NCI-H1436 treated with DMSO at 0.1 percent for 48 hours (cell line): ENCODE data around the gene FABP7.

Experiments used
- DNase-seq: peaks from one replicate; lab custom pipeline; 2025; lab: John Stamatoyannopoulos, UW

The FABP7 gene

DNA sequence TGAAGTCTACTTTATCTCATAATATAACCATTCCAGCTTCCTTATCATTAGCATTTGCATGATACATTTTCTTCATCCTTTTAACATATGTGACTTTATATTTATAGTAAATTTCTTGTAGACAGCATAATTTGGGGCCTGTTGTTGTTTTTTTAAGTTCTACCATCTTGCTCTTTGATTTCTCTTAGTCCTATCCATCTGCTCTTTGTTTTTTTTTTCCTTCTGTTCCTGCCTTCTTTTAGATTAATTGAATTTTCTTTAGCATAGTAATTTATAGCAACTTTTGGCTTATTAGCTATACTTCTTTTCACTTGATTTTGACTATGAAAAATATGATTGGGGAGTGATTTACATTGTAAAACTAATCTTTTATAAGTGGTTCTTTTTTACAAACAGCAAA is 19.2 kb upstream of the FABP7 start:
- no peak for DNase-seq

DNA sequence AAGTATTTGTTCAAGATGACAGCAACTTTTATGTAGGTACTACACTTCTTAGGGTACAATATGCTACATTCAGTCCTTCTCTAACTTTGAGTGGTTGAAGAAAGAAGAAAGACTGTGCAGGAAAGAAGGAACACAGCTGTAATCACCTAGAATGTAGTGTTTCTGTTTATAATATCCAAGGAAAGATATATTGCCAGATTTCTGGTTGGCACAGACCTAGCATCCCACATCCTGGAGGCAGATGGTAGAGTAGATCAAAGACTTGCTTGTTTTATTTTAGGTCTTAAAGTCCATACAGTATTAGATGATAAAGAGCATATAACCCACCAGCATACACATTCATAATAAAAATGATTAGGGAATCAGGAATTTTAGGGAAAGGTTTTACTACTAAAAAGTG is 13.3 kb upstream of the FABP7 start:
- DNase-seq = no peak

- DNase-seq = no peak
Observed at GRCh38 chr6:122770835-122771601, 8.5 kb upstream of the FABP7 start.

DNA sequence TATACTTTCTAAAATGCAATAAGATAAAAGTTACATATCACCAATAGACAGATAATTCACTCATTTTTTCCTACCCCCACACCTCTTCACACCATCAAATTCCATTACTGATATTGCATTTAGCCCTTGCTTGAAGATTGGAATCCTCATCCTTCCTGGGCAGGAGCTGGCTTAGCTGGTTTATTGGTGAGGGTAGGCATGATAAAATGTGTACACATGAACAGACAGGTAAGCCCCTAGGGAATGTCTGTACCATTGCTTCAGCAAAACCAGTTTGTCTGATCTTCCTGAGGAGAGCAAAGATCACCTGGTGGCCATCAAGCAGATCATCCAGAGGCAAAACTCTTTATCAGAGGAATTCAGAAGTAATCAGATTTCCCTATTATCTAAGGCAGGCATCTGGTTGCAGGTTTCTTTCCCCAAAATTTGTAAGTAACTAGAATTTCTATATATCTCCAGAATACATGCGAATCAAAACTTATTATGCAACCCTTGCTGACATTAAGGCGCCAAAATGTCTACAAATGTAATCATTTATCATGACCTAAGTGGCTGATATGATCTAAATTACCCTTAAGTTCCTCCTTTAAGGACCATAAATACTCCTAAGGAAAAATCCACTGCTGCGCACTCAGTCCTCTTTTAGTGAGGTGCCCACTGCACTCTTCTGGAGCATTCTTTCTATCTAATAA is 6.6 kb upstream of the FABP7 start:
- DNase-seq = no peak

DNA sequence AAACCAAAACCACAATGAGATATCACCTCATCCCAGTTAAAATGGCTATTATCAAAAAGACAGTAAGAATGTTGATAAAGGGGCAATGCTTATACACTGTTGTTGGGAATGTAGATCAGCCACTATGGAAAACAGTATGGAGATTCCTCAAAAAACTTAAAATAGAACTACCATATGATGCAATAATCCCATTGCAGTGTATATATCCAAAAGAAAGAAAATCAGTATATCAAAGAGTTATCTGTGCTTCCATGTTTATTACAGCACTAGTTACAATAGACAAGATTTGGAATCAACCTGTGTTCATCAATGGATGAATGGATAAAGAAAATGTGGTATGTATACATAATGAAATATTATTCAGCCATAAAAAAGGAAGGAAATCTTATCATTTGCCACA is 3.5 kb upstream of the FABP7 start:
- no peak for DNase-seq

DNA sequence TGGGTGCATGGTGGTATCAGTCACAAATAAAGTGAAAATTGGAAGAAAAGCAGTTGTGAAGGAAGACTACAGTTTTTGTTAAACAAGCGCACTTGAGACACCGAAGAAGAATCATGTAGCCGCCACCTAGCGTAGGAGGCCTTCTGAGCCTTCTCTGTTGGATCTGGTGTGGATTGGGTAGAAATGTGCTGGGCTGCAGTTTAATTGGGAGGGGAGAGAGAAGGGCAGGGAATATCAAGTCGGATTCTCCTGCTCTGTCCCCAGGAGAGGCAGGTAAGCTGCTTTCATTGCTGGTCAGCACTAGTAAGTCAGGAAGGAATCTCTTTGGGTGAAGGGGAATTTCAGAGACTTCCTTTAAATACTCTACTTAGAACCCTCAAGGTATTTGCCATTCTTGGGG is 1.2 kb upstream of the FABP7 start:
- no peak for DNase-seq

DNA sequence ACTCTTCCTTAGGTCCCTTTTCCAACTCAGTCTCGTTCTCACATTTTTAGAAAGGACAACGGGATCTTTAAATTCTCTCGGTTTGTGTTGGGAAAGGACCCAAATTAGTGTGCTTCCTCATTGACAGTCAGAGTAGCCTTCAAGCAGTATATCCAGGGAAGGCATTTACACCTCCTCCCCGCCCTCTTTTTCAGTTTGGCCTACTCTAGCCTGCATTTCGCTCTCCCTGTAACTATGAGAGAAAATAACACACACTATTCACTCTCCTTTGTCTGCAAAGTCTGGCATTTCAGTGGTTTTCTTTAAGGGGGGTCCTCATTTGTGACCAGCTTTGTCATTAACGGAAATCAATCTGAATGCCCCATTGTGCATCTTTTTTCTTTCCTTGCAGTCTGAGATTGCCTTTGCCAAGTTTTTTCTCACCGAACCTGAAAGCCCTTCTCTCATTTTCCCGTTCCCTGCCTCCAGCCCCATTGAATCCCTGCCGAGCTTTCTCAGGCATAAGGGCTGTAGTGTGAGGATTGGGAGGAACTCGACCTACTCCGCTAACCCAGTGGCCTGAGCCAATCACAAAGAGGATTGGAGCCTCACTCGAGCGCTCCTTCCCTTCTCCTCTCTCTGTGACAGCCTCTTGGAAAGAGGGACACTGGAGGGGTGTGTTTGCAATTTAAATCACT is 393 bp upstream of the FABP7 start:
- DNase-seq = no peak

DNA sequence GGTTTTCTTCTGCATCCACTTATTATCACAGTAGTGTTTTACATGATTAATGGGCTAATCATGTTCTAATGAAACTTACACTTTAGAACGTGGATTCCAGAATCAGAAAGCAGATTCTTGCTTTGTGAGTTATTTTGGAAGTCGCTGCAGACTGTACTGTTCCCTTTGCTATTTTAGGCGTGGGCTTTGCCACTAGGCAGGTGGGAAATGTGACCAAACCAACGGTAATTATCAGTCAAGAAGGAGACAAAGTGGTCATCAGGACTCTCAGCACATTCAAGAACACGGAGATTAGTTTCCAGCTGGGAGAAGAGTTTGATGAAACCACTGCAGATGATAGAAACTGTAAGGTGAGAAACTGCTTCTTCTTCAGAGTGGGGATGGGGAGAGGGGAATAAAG is 598 bp downstream of the FABP7 start:
- DNase-seq = no peak

DNA sequence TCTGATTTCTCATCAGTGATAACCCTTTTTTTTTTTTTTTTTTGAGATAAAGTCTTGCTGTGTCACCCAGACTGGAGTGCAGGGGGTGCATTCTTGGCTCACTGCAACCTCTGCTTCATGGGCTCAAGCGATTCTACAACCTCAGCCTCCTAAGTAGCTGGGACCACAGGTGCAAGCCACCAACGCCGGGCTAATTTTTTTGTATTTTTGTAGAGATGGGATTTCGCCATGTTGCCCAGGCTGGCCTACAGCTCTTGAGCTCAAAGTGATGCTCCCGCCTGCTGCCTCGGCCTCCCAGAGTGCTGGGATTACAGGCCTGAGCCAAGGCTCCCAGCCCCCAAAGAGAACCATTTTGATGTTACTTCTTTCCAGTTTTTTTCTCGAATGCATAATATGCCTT is 2.2 kb downstream of the FABP7 start:
- no peak for DNase-seq

DNA sequence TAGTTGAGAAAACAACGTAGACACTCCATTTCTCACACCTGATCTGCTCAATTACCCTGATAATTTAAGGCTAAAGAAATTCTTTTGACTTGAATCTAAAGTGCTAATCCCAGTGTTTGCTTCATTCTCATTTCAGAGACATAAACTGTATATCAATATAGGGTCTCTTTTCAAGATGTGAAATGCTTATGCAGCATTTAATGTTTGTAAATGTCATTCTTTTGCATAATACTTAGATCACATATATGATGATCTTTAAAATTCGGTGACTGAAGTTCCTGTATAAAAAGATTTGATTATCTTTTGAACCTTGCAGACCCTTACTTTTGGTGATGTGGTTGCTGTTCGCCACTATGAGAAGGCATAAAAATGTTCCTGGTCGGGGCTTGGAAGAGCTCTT is 3.9 kb downstream of the FABP7 start:
- DNase-seq = no peak

- no peak for DNase-seq
Observed at GRCh38 chr6:122785891-122786290, 6.4 kb downstream of the FABP7 start.

DNA sequence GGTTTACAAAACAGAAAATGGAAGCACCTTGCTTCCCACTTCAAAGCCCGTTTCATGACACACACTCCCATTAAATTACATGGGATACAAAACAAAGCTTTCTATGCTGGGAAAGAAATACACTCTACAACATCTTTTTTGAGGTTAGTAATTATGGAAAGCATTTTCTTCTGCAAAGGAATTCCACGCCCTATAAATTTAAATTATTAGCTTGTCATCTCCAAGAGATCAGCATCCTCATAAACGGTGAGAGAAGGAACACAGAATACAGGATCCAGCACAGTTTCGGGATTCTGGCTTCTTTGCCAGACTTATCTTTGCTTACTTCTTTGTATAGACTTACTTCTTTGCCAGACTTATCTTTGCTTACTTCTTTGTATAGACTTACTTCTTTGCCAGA is 8.2 kb downstream of the FABP7 start:
- DNase-seq = no peak

- no peak for DNase-seq
Observed at GRCh38 chr6:122788208-122788607, 8.7 kb downstream of the FABP7 start.

GRCh38 chr6:122788663-122789181 is 9.2 kb downstream of the FABP7 start:
- no peak for DNase-seq

DNA sequence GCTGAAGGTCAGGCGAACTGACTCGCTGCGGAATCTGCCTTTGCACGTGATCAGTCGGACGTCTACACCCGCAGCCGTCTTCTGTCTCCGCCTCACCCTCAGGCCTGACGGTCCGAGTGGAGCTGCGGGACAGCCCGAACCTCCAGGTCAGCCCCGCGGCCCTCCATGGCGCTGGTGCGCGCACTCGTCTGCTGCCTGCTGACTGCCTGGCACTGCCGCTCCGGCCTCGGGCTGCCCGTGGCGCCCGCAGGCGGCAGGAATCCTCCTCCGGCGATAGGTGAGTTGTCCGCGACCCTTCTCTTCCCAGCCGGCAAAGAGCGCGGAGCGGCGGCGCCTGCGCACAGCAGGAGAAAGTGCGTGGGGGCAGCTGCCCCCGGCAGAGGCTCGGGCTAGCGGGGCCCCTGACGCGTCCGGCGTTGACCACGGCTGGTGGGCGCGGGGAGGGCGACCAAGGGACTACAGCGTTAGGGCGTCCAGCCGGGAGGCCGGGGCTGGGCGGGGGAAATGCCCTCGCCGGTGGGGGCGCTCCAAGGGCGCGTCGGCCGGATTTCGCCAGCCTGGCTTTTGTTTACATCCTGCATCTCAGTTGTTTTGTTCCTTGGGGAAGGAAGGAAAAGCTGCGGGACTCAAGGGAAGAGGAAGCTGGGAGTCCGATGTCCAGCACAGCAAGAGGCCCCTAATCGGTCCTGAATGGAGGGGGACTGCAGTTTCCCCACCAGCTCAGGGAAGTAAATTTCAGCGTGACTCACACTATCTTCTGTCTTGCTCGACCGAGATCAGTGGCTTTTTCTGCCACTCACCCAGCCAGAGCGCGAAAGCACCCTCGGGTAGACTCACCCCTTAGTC is 9.9 kb downstream of the FABP7 start, which contains the start of gene SMPDL3A:
TSS of gene SMPDL3A (plus strand) at position 77 of the 846 bp plus-strand sequence. CDS start at position 166, 89 bp downstream.
- DNase-seq = no peak

DNA sequence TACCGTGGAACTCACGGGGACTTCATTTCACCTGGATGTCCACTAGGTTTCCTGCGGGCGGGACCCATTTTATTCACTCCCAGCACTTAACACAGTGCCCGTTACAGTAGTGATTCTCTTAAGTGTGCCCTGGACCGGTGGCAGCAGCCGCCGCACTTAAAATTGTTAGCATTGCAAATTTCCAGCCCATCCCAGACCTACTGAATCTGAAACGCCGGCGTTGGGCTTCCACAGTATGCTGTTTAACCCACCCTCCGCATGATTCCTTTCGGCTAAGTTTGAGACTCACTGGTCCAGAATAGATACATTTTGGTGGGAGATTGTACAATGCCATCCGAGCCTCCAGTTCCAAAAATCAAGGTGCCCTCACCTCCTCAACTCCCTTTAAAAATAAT is 10.5 kb downstream of the FABP7 start:
- DNase-seq = no peak

- DNase-seq = no peak
Observed at GRCh38 chr6:122790423-122791309, 11.2 kb downstream of the FABP7 start.

GRCh38 chr6:122791310-122791679 is 11.8 kb downstream of the FABP7 start:
- DNase-seq = no peak

DNA sequence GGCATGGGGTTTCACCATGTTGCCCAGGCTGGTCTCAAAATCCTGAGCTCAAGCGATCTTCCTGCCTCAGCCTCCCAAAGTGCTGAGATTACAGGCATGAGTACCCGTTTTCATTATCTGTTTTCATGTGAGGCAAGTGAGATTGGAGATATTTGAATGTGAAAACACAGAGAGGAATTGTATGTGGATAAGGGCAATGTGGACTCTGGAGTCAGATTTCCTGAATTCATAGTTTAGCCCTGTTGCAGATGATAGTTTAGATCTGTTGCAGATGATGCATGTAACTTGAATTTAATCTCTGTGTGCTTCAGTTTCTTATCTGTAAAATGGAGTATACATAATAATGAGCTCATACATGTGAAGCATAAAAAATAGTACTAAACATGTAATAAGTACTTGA is 13.2 kb downstream of the FABP7 start:
- no peak for DNase-seq

- DNase-seq = no peak
Observed at GRCh38 chr6:122797537-122797936, 18.0 kb downstream of the FABP7 start.

DNA sequence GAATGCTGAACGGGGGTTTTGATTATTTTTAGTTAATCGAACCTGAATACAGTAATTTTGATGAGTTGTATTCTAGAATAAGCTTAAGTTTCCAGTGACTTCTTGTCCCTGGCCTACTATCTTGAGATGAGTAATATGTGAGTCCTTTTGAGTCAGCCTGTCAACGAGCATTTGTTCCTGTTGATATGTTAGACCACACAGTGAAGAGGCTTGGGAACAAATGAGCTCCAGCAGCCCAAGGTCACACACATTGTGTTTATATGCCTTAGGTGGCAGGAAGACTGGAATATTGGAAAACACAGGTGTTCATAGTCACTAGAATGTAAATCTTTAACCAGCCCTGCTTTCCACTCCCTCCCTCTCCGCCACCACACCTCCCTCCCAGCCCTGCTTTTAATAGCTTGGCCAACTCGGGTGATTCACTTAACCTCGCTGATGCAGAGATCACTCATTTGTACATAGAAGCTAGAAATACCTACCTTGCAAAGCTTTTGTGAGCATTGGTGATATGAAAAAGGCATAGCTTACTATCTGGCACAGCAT is 18.7 kb downstream of the FABP7 start:
- DNase-seq = no peak
